ENCODE measurements around the gene USP9X.

USP9X gene

GRCh38 chrX:41118156-41118555 lies 32.9 kb downstream of the USP9X start:
- TF ChIP-seq CTCF (IDR thresholded peaks at IDR 0.05), result no peak
- no peak for DNase-seq
- Histone ChIP-seq H3K36me3 (no peaks in the 10 kb centered on the region), H3K4me1 (peaks cover 0 to 56% (median 12%) of the 10 kb centered on the region in 4 donors), H3K4me3 (no peak overlapping the region), H3K27ac (no peak overlapping the region), H3K27me3 (no peaks in the 10 kb centered on the region), H3K9me3 (no peaks in the 10 kb centered on the region)
- intact Hi-C loops (cut with DNase I; ENCODE audit: low total_unique reads), result loop anchor here (5.0 kb wide), 2 partner anchors 241 to 461 kb away; no protein-coding TSS in a partner anchor

- Histone ChIP-seq H3K9me3 (no peaks in the 10 kb centered on the region), H3K27ac (no peak overlapping the region), H3K27me3 (no peaks in the 10 kb centered on the region), H3K4me1 (peaks cover 0 to 51% (median 8%) of the 10 kb centered on the region in 4 donors), H3K36me3 (peaks cover 0 to 11% (median 7%) of the 10 kb centered on the region in 3 donors), H3K4me3 (no peak overlapping the region)
- no peak for TF ChIP-seq CTCF (IDR thresholded peaks at IDR 0.05)
- no peak for DNase-seq
- intact Hi-C loops (cut with DNase I; ENCODE audit: low total_unique reads), result loop anchor here (5.0 kb wide), 2 partner anchors 243 to 463 kb away; no protein-coding TSS in a partner anchor
Observed at GRCh38 chrX:41119803-41120202, 34.6 kb downstream of the USP9X start.

- intact Hi-C loops (cut with DNase I; ENCODE audit: low total_unique reads), result no loop called here
- peaks cover 0 to 11% (median 7%) of the 10 kb centered on the region in 3 donors for H3K36me3 ChIP-seq
Observed at GRCh38 chrX:41121766-41122165, 36.5 kb downstream of the USP9X start.

GRCh38 chrX:41122664-41123257 lies 37.5 kb downstream of the USP9X start:
- TF ChIP-seq CTCF (IDR thresholded peaks at IDR 0.05), result no peak
- peaks cover 3 to 42% (median 8%) of the 10 kb centered on the region in 4 donors for H3K4me1 ChIP-seq
- intact Hi-C loops (cut with DNase I; ENCODE audit: low total_unique reads), result no loop called here

More at GRCh38 chrX:41121766-41122165, 36.5 kb downstream of the USP9X start:
- TF ChIP-seq CTCF (IDR thresholded peaks at IDR 0.05), result no peak
- H3K4me3 ChIP-seq, result no peak overlapping the region
- DNase-seq, result no peak
- no peak overlapping the region for H3K27ac ChIP-seq
- peaks cover 3 to 40% (median 6%) of the 10 kb centered on the region in 4 donors for H3K4me1 ChIP-seq
- H3K9me3 ChIP-seq, result no peaks in the 10 kb centered on the region
- no peaks in the 10 kb centered on the region for H3K27me3 ChIP-seq

GRCh38 chrX:41127477-41128192 lies 42.4 kb downstream of the USP9X start:
- no peak overlapping the region for H3K4me3 ChIP-seq

More at GRCh38 chrX:41122664-41123257, 37.5 kb downstream of the USP9X start:
- Histone ChIP-seq H3K9me3 (no peaks in the 10 kb centered on the region), H3K27ac (no peak overlapping the region), H3K4me3 (no peak overlapping the region), H3K36me3 (peaks cover 0 to 11% (median 7%) of the 10 kb centered on the region in 3 donors), H3K27me3 (no peaks in the 10 kb centered on the region)
- DNase-seq, result no peak

More at GRCh38 chrX:41127477-41128192, 42.4 kb downstream of the USP9X start:
- intact Hi-C loops (cut with DNase I; ENCODE audit: low total_unique reads), result no loop called here
- H3K36me3 ChIP-seq, result peaks cover 0 to 42% (median 15%) of the 10 kb centered on the region in 3 donors
- H3K27ac ChIP-seq, result no peak overlapping the region
- no peaks in the 10 kb centered on the region for H3K27me3 ChIP-seq
- no peak for TF ChIP-seq CTCF (IDR thresholded peaks at IDR 0.05)
- H3K4me1 ChIP-seq, result peaks cover 0 to 21% (median 5%) of the 10 kb centered on the region in 4 donors
- no peak for DNase-seq
- no peaks in the 10 kb centered on the region for H3K9me3 ChIP-seq

Data from tibial artery (tissue), 4 donors.